ENCODE measurements around the gene CDH12.
"Not testable (repeated sequence)": the region's sequence is repeated elsewhere in the genome, so short reads cannot be mapped to it uniquely, and the experiment has no call there.

The CDH12 gene

GRCh38 chr5:22348027-22348426, 505.1 kb downstream of the CDH12 start:
- no CpG with 5 or more reads among the region's 6 CpGs for WGBS (ENCODE audit: extremely low coverage, insufficient coverage, insufficient read length)
- peaks cover 1% of the 10 kb centered on the region for H3K9me3 ChIP-seq (ENCODE audit: insufficient read depth, low read depth, low read length)
- H2BK120ac ChIP-seq (ENCODE audit: insufficient read depth, low read length, poor library complexity): no peak overlapping the region

GRCh38 chr5:22344000-22344399, 509.1 kb downstream of the CDH12 start:
- H4K91ac ChIP-seq (ENCODE audit: low read depth, low read length): no peak overlapping the region
- no peak overlapping the region for H2BK5ac ChIP-seq (ENCODE audit: low read depth, low read length, poor library complexity)
- H3K36me3 ChIP-seq (ENCODE audit: control insufficient read depth in 1 of 2, insufficient read depth in 2 of 2, low read length in 2 of 2): no peaks in the 10 kb centered on the region
- H2AFZ ChIP-seq (ENCODE audit: insufficient read depth, low read length, poor library complexity): no peak overlapping the region
- no peak overlapping the region for H2AK5ac ChIP-seq (ENCODE audit: low read length)
- H3K4me2 ChIP-seq (ENCODE audit: low read length): no peak overlapping the region
- no peak overlapping the region for H3K4me3 ChIP-seq (ENCODE audit: low read depth, low read length)
- H3K79me2 ChIP-seq (ENCODE audit: control insufficient read depth, insufficient read depth, low read length, poor library complexity): no peaks in the 10 kb centered on the region
- no peaks in the 10 kb centered on the region for H3K4me1 ChIP-seq (ENCODE audit: control insufficient read depth in 1 of 2, insufficient read depth in 2 of 2, low read length in 2 of 2)
- no peak overlapping the region for H3K23ac ChIP-seq (ENCODE audit: low read length)
- no peaks in the 10 kb centered on the region for H3K27me3 ChIP-seq (ENCODE audit: insufficient read depth, low read length)
- peaks cover 1% of the 10 kb centered on the region for H3K9me3 ChIP-seq (ENCODE audit: insufficient read depth, low read depth, low read length)
- H3K27ac ChIP-seq (ENCODE audit: low read depth, low read length): no peak overlapping the region
- no peak overlapping the region for H3K9ac ChIP-seq (ENCODE audit: low read length)
- H3K79me1 ChIP-seq (ENCODE audit: low read length): no peaks in the 10 kb centered on the region
- H3K14ac ChIP-seq (ENCODE audit: low read length): no peak overlapping the region
- no peak for DNase-seq
- no peak overlapping the region for H3K18ac ChIP-seq (ENCODE audit: low read length)
- no peak overlapping the region for H2BK120ac ChIP-seq (ENCODE audit: insufficient read depth, low read length, poor library complexity)
- H4K12ac ChIP-seq (ENCODE audit: low read depth, low read length): no peak overlapping the region
- H3K4ac ChIP-seq (ENCODE audit: low read depth, low read length): no peak overlapping the region
- no CpG with 5 or more reads among the region's 2 CpGs for WGBS (ENCODE audit: extremely low coverage, insufficient coverage, insufficient read length)
- no peak overlapping the region for H4K8ac ChIP-seq (ENCODE audit: low read depth, low read length)
- no peak overlapping the region for H2BK12ac ChIP-seq (ENCODE audit: low read length)

More at GRCh38 chr5:22348027-22348426, 505.1 kb downstream of the CDH12 start:
- no peaks in the 10 kb centered on the region for H3K79me2 ChIP-seq (ENCODE audit: control insufficient read depth, insufficient read depth, low read length, poor library complexity)
- no peak overlapping the region for H3K4ac ChIP-seq (ENCODE audit: low read depth, low read length)
- no peak overlapping the region for H3K23ac ChIP-seq (ENCODE audit: low read length)
- H3K4me2 ChIP-seq (ENCODE audit: low read length): no peak overlapping the region
- H2BK5ac ChIP-seq (ENCODE audit: low read depth, low read length, poor library complexity): no peak overlapping the region
- no peaks in the 10 kb centered on the region for H3K4me1 ChIP-seq (ENCODE audit: control insufficient read depth in 1 of 2, insufficient read depth in 2 of 2, low read length in 2 of 2)
- H3K79me1 ChIP-seq (ENCODE audit: low read length): no peaks in the 10 kb centered on the region
- no peaks in the 10 kb centered on the region for H3K36me3 ChIP-seq (ENCODE audit: control insufficient read depth in 1 of 2, insufficient read depth in 2 of 2, low read length in 2 of 2)
- no peak overlapping the region for H2BK12ac ChIP-seq (ENCODE audit: low read length)
- no peak overlapping the region for H3K14ac ChIP-seq (ENCODE audit: low read length)
- no peak overlapping the region for H4K91ac ChIP-seq (ENCODE audit: low read depth, low read length)
- H3K27me3 ChIP-seq (ENCODE audit: insufficient read depth, low read length): no peaks in the 10 kb centered on the region
- H4K8ac ChIP-seq (ENCODE audit: low read depth, low read length): no peak overlapping the region
- no peak overlapping the region for H3K4me3 ChIP-seq (ENCODE audit: low read depth, low read length)
- no peak overlapping the region for H3K9ac ChIP-seq (ENCODE audit: low read length)
- H2AFZ ChIP-seq (ENCODE audit: insufficient read depth, low read length, poor library complexity): no peak overlapping the region
- H3K18ac ChIP-seq (ENCODE audit: low read length): no peak overlapping the region
- no peak overlapping the region for H2AK5ac ChIP-seq (ENCODE audit: low read length)
- no peak overlapping the region for H4K12ac ChIP-seq (ENCODE audit: low read depth, low read length)
- no peak overlapping the region for H3K27ac ChIP-seq (ENCODE audit: low read depth, low read length)
- DNase-seq: no peak

- no peak overlapping the region for H3K4me3 ChIP-seq (ENCODE audit: low read depth, low read length)
- H3K14ac ChIP-seq (ENCODE audit: low read length): no peak overlapping the region
- no peak overlapping the region for H4K91ac ChIP-seq (ENCODE audit: low read depth, low read length)
- H4K8ac ChIP-seq (ENCODE audit: low read depth, low read length): no peak overlapping the region
- no peak overlapping the region for H3K23ac ChIP-seq (ENCODE audit: low read length)
- peaks cover 3% of the 10 kb centered on the region for H3K9me3 ChIP-seq (ENCODE audit: insufficient read depth, low read depth, low read length)
- H2BK5ac ChIP-seq (ENCODE audit: low read depth, low read length, poor library complexity): no peak overlapping the region
- no peak overlapping the region for H2AFZ ChIP-seq (ENCODE audit: insufficient read depth, low read length, poor library complexity)
- H2BK12ac ChIP-seq (ENCODE audit: low read length): no peak overlapping the region
- H2BK120ac ChIP-seq (ENCODE audit: insufficient read depth, low read length, poor library complexity): no peak overlapping the region
- no peaks in the 10 kb centered on the region for H3K79me2 ChIP-seq (ENCODE audit: control insufficient read depth, insufficient read depth, low read length, poor library complexity)
- H3K36me3 ChIP-seq (ENCODE audit: control insufficient read depth in 1 of 2, insufficient read depth in 2 of 2, low read length in 2 of 2): peaks cover 0 to 2% of the 10 kb centered on the region in 2 experiments
- H2AK5ac ChIP-seq (ENCODE audit: low read length): no peak overlapping the region
- H3K9ac ChIP-seq (ENCODE audit: low read length): no peak overlapping the region
- no peak overlapping the region for H3K18ac ChIP-seq (ENCODE audit: low read length)
- H3K4me2 ChIP-seq (ENCODE audit: low read length): no peak overlapping the region
- WGBS (ENCODE audit: extremely low coverage, insufficient coverage, insufficient read length): no CpG with 5 or more reads among the region's 2 CpGs
- H3K27ac ChIP-seq (ENCODE audit: low read depth, low read length): no peak overlapping the region
- H4K12ac ChIP-seq (ENCODE audit: low read depth, low read length): no peak overlapping the region
- no peak for DNase-seq
- no peaks in the 10 kb centered on the region for H3K4me1 ChIP-seq (ENCODE audit: control insufficient read depth in 1 of 2, insufficient read depth in 2 of 2, low read length in 2 of 2)
- no peaks in the 10 kb centered on the region for H3K79me1 ChIP-seq (ENCODE audit: low read length)
- no peak overlapping the region for H3K4ac ChIP-seq (ENCODE audit: low read depth, low read length)
- H3K27me3 ChIP-seq (ENCODE audit: insufficient read depth, low read length): no peaks in the 10 kb centered on the region
These were observed 511.7 kb downstream of the CDH12 start for GRCh38 chr5:22341406-22341805.

- not testable (repeated sequence) for H4K12ac ChIP-seq (ENCODE audit: low read depth, low read length); H3K18ac ChIP-seq (ENCODE audit: low read length); H2BK120ac ChIP-seq (ENCODE audit: insufficient read depth, low read length, poor library complexity); H3K23ac ChIP-seq (ENCODE audit: low read length); H2AFZ ChIP-seq (ENCODE audit: insufficient read depth, low read length, poor library complexity); DNase-seq; H3K79me1 ChIP-seq (ENCODE audit: low read length); H2AK5ac ChIP-seq (ENCODE audit: low read length); H3K27ac ChIP-seq (ENCODE audit: low read depth, low read length); H3K36me3 ChIP-seq (ENCODE audit: control insufficient read depth in 1 of 2, insufficient read depth in 2 of 2, low read length in 2 of 2); H4K8ac ChIP-seq (ENCODE audit: low read depth, low read length); H3K9me3 ChIP-seq (ENCODE audit: insufficient read depth, low read depth, low read length); H3K79me2 ChIP-seq (ENCODE audit: control insufficient read depth, insufficient read depth, low read length, poor library complexity); H3K4me2 ChIP-seq (ENCODE audit: low read length); H3K4ac ChIP-seq (ENCODE audit: low read depth, low read length); H3K27me3 ChIP-seq (ENCODE audit: insufficient read depth, low read length); H4K91ac ChIP-seq (ENCODE audit: low read depth, low read length); H3K9ac ChIP-seq (ENCODE audit: low read length); H3K4me3 ChIP-seq (ENCODE audit: low read depth, low read length); H3K14ac ChIP-seq (ENCODE audit: low read length); H2BK12ac ChIP-seq (ENCODE audit: low read length); H2BK5ac ChIP-seq (ENCODE audit: low read depth, low read length, poor library complexity); H3K4me1 ChIP-seq (ENCODE audit: control insufficient read depth in 1 of 2, insufficient read depth in 2 of 2, low read length in 2 of 2)
- no CpG with 5 or more reads among the region's 3 CpGs for WGBS (ENCODE audit: extremely low coverage, insufficient coverage, insufficient read length)
These were observed 520.2 kb downstream of the CDH12 start for GRCh38 chr5:22332949-22333348.

Data from trophoblast cell (in vitro differentiated cells and primary cell).